ENCODE data around the gene SGMS2.

Gene SGMS2

GRCh38 chr4:107824350-107825071, at the start of gene SGMS2:
SGMS2 (plus strand) TSS chr4:107824932; CDS start chr4:107895554, 70,622 bp downstream.
- peak; percentile 94 for DNase-seq

- DNase-seq = no peak
Measured at GRCh38 chr4:107777890-107778289, 46.8 kb upstream of the SGMS2 start.

GRCh38 chr4:107778784-107779530, 45.8 kb upstream of the SGMS2 start:
- no peak for DNase-seq

GRCh38 chr4:107780665-107781064, 44.1 kb upstream of the SGMS2 start:
- no peak for DNase-seq

GRCh38 chr4:107791902-107792301, 32.8 kb upstream of the SGMS2 start:
- DNase-seq = no peak

GRCh38 chr4:107792711-107793110, 32.0 kb upstream of the SGMS2 start:
- no peak for DNase-seq

- no peak for DNase-seq
Measured at GRCh38 chr4:107793996-107794395, 30.7 kb upstream of the SGMS2 start.

- no peak for DNase-seq
Measured at GRCh38 chr4:107799669-107800450, 24.9 kb upstream of the SGMS2 start.

- no peak for DNase-seq
Measured at GRCh38 chr4:107800706-107801105, 24.0 kb upstream of the SGMS2 start.

- peak; percentile 65 for DNase-seq
Measured at GRCh38 chr4:107801766-107802211, 22.9 kb upstream of the SGMS2 start.

- DNase-seq = no peak
Measured at GRCh38 chr4:107804956-107805355, 19.8 kb upstream of the SGMS2 start.

- DNase-seq = no peak
Measured at GRCh38 chr4:107806196-107806595, 18.5 kb upstream of the SGMS2 start.

GRCh38 chr4:107808572-107808971, 16.2 kb upstream of the SGMS2 start:
- no peak for DNase-seq

- DNase-seq = no peak
Measured at GRCh38 chr4:107809210-107809609, 15.5 kb upstream of the SGMS2 start.

- no peak for DNase-seq
Measured at GRCh38 chr4:107814758-107815157, 10.0 kb upstream of the SGMS2 start.

- DNase-seq = no peak
Measured at GRCh38 chr4:107815158-107815557, 9.6 kb upstream of the SGMS2 start.

GRCh38 chr4:107818301-107818910, 6.3 kb upstream of the SGMS2 start:
- peak; percentile 30 for DNase-seq

- no peak for DNase-seq
Measured at GRCh38 chr4:107823870-107824349, 822 bp upstream of the SGMS2 start.

GRCh38 chr4:107825072-107825824, 516 bp downstream of the SGMS2 start:
- peak; percentile 67 for DNase-seq

GRCh38 chr4:107826421-107826980, 1.8 kb downstream of the SGMS2 start:
- DNase-seq = no peak

GRCh38 chr4:107828315-107829090, 3.8 kb downstream of the SGMS2 start:
- DNase-seq = no peak

All from EL (cell line).